Measurements from ENCODE around the gene PRPF8. TPM values are rescaled to one million over a fixed set of nuclear protein-coding genes. Genes with fewer than 3 reads are reported as not detected.

PRPF8 gene
- total RNA-seq, 4 donors from 2014 or later, result 145 to 281 (median 182) TPM

- TF ChIP-seq CTCF (IDR thresholded peaks at IDR 0.05; ENCODE audit: low read depth), result no peak
These were observed 47.9 kb downstream of the PRPF8 start for GRCh38 chr17:1636732-1637285.

GRCh38 chr17:1635675-1636465 lies 48.8 kb downstream of the PRPF8 start:
- TF ChIP-seq CTCF (IDR thresholded peaks at IDR 0.05; ENCODE audit: low read depth), result no peak

GRCh38 chr17:1634841-1635650 lies 49.6 kb downstream of the PRPF8 start:
- TF ChIP-seq CTCF (IDR thresholded peaks at IDR 0.05; ENCODE audit: low read depth), result no peak

GRCh38 chr17:1630662-1631061 lies 54.0 kb downstream of the PRPF8 start:
- no peak for TF ChIP-seq CTCF (IDR thresholded peaks at IDR 0.05; ENCODE audit: low read depth)

GRCh38 chr17:1629504-1630310 lies 55.0 kb downstream of the PRPF8 start:
- TF ChIP-seq CTCF (IDR thresholded peaks at IDR 0.05; ENCODE audit: low read depth), result no peak

- no peak for TF ChIP-seq CTCF (IDR thresholded peaks at IDR 0.05; ENCODE audit: low read depth)
These were observed 55.7 kb downstream of the PRPF8 start for GRCh38 chr17:1628856-1629503.
